Aorta (tissue), 5 donors: Measurements from ENCODE around the gene PHOSPHO1. TPM values are rescaled to one million over a fixed set of nuclear protein-coding genes. Genes with fewer than 3 reads are reported as not detected.

Experiments used
- ATAC-seq: fragments of 200-7000 bp; cut with Tn5 transposase; one replicate; pipeline ENCODE4 v1.9.1; 2022; ENCODE audit warnings: moderate library complexity; ENCODE audit not compliant: low FRiP score
- DNase-seq, 2 donors: peaks; one replicate each; pipeline ENCODE4 v3.0.0-alpha.2; 2020
- H3K27ac ChIP-seq, 2 donors: one replicate each; pipeline ENCODE4 v1.5.1; 2013; ENCODE audit warnings: low read length in 2 of 2, mild to moderate bottlenecking in 2 of 2, moderate library complexity in 2 of 2, control low read depth in 1 of 2, inconsistent platforms in 1 of 2, low read depth in 1 of 2
- H3K27me3 ChIP-seq, 2 donors: one replicate each; pipeline ENCODE4 v1.6.1; 2013; ENCODE audit warnings: control low read depth in 1 of 2, low read length in 1 of 2, mild to moderate bottlenecking in 1 of 2, moderate library complexity in 1 of 2; ENCODE audit not compliant: insufficient read depth in 2 of 2, control insufficient read depth in 1 of 2
- H3K36me3 ChIP-seq, 2 donors: one replicate each; pipeline ENCODE4 v1.6.1; 2013; ENCODE audit warnings: control low read depth in 1 of 2, low read length in 1 of 2, mild to moderate bottlenecking in 1 of 2; ENCODE audit not compliant: insufficient read depth in 2 of 2, control insufficient read depth in 1 of 2
- H3K4me1 ChIP-seq, 2 donors: one replicate each; pipeline ENCODE4 v1.6.1; 2013; ENCODE audit warnings: low read length in 2 of 2, control low read depth in 1 of 2, mild to moderate bottlenecking in 1 of 2, moderate library complexity in 1 of 2; ENCODE audit not compliant: insufficient read depth in 2 of 2, control insufficient read depth in 1 of 2
- H3K4me3 ChIP-seq, 2 donors: one replicate each; pipeline ENCODE4 v1.5.1; 2013; ENCODE audit warnings: low read length in 2 of 2, control low read depth in 1 of 2, mild to moderate bottlenecking in 1 of 2
- H3K9me3 ChIP-seq: one replicate; pipeline ENCODE4 v1.6.1; 2013; ENCODE audit warnings: mild to moderate bottlenecking, low read length; ENCODE audit not compliant: control insufficient read depth
- WGBS, 2 donors: extraction: QIAGEN DNeasy Blood & Tissue Kit; methylation state at CpG; one replicate each; pipeline ENCODE4 v1.1.7; 2013; 5-methylcytosine and 5-hydroxymethylcytosine counted together
- intact Hi-C, 2 donors: fragments of 100-400 bp; cut with DNase I; formaldehyde crosslinking; loops; one replicate each; pipeline versions ENCODE4 v1.14.2 to v1.15.0; 2022
- polyA plus RNA-seq, 2 donors: library from polyadenylated mRNA; stranded (reverse); fragments of 200-250 nt; gene quantifications; one replicate each; pipeline ENCODE4 v1.2.3, GENCODE V29; 2013
- total RNA-seq, 2 donors: library from RNA; stranded (reverse); fragmentation: NEBNext Ultra II Directional; extraction: Animal tissue kit (Norgen Biotek cat#: 25700); gene quantifications; one replicate each; pipeline ENCODE4 v1.2.1, GENCODE V29; 2021
- donor health status: healthy with polysubstance abuse.
- donor health status: Bipolar disorder and iron deficiency.
- donor health status: DM: no; HTN: no; CAD: no.
- donor health status: DM: no; HTN: no; CAD: no.
- donor health status: DM: yes; HTN: yes; CAD: no.

PHOSPHO1 gene
- total and polyA plus RNA-seq, 4 donors, result 0.72 to 2.0 (median 2.0) TPM; not detected in 1

DNA sequence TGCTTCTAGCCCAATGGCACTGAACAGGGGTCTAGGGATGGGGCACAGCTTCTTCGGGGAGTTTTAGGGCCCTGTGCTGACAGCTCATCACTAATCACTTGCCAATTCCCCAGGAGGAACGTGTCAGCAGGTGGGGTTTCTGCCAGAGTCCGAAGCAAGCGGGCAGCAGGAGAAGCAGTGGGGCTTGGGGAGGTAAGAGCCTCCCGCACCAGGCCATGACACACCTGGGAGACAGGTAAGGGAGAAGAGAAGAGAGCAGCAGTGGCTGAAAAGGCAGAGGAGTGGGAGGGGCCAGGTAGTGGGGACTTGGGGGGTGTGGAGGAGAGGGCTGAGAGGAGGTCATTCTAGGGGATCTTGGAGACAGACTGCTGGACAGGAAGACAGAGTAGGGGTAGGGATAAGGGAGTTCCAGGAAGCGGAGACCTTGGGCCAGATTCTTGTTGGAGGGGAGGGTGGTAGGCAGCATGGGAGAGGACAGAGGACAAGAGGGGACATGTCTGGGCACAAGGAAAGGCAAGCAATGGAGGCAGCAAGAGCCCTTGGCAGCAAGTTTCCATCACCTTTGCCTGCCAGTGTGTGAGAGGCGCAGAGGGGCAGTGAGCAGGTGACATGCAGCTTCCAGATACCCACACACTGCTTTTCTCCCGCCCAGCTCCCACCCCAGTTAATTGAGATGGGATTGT lies 4.9 kb downstream of the PHOSPHO1 start:
- WGBS, 2 donors, result 79 to 83% methylated on average over 8 of the region's 8 CpGs
- no peak for ATAC-seq
- no peak overlapping the region for H3K4me3 ChIP-seq
- no peaks in the 10 kb centered on the region for H3K36me3 ChIP-seq
- H3K27ac ChIP-seq, result no peak overlapping the region
- intact Hi-C loops, result loop anchor here in 1 of 2 donors (5.0 kb wide), 1 partner anchor 43 kb away; no protein-coding TSS in a partner anchor
- H3K9me3 ChIP-seq, result no peaks in the 10 kb centered on the region
- no peaks in the 10 kb centered on the region for H3K27me3 ChIP-seq
- no peak for DNase-seq
- no peaks in the 10 kb centered on the region for H3K4me1 ChIP-seq

DNA sequence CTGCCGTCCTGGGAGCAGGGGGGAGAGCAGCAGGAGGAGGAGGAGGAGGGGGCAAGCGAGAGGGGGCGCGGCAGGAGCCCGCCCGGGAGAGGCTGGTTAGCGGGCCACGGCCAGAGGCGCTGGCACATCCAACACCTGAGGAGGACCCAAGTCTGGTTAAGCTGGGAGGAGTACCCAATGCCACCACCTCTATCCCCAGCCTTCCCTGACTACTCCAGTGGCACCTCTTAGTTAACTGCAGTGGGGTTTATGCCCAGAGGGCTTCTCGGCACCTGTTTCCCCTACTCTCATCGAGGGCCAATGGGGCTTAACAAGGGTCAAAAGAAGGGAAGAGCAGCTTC lies 5.6 kb downstream of the PHOSPHO1 start:
- H3K4me1 ChIP-seq, result no peaks in the 10 kb centered on the region
- no peak overlapping the region for H3K4me3 ChIP-seq
- intact Hi-C loops, result loop anchor here (5.0 kb wide), 2 partner anchors 43 to 67 kb away; no protein-coding TSS in a partner anchor
- no peak for ATAC-seq
- no peaks in the 10 kb centered on the region for H3K9me3 ChIP-seq
- no peak overlapping the region for H3K27ac ChIP-seq
- H3K36me3 ChIP-seq, result no peaks in the 10 kb centered on the region
- no peak for DNase-seq
- WGBS, 2 donors, result 18 to 21% methylated on average over 9 to 11 of the region's 11 CpGs
- no peaks in the 10 kb centered on the region for H3K27me3 ChIP-seq

DNA sequence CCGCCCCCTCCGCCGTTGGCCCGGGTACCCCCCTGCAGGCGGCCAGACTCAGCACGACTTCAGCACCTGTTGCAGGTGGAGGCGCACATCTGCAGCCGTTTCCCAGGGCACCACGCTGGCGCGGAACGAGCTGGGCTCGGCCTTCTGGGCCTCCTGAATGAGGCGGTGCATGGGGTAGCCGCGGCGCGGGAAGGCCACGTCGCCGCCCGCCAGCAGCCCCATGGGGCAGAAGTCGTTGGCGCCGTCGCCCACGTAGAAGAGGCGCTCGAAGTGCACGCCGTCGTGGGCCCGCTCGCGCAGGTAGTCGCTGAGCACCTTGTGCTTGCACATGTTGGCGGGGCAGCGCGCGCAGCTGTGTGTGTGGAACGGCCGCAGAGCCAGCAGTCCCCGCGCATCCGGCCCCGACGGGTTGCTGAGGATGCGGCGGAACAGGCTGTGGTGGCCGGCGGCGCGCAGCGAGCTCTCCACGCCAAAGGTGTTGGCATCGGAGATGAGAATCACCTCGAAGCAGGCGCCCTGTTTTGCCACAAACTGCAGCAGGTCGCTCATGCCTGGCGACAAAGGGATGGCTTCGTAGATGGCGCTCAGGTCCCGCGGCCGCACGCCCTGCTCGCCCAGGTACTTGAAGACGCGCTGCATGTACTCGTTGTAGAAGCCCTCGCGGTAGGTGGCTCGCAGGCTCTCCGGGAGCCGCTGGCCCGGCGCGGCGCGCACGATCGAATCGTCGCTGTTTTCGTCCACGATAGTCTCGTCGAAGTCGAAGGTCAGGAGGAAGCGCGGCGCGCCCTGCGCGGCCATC lies 6.2 kb downstream of the PHOSPHO1 start:
- no peaks in the 10 kb centered on the region for H3K36me3 ChIP-seq
- H3K4me1 ChIP-seq, result no peaks in the 10 kb centered on the region
- H3K4me3 ChIP-seq, result no peak overlapping the region
- H3K27me3 ChIP-seq, result no peaks in the 10 kb centered on the region
- WGBS, 2 donors, result 1% methylated on average over 88 to 95 of the region's 95 CpGs
- no peaks in the 10 kb centered on the region for H3K9me3 ChIP-seq
- DNase-seq, result no peak
- H3K27ac ChIP-seq, result no peak overlapping the region
- peak; percentile 23 for ATAC-seq
- intact Hi-C loops, result loop anchor here in 1 of 2 donors (5.0 kb wide), 1 partner anchor 68 kb away; no protein-coding TSS in a partner anchor

DNA sequence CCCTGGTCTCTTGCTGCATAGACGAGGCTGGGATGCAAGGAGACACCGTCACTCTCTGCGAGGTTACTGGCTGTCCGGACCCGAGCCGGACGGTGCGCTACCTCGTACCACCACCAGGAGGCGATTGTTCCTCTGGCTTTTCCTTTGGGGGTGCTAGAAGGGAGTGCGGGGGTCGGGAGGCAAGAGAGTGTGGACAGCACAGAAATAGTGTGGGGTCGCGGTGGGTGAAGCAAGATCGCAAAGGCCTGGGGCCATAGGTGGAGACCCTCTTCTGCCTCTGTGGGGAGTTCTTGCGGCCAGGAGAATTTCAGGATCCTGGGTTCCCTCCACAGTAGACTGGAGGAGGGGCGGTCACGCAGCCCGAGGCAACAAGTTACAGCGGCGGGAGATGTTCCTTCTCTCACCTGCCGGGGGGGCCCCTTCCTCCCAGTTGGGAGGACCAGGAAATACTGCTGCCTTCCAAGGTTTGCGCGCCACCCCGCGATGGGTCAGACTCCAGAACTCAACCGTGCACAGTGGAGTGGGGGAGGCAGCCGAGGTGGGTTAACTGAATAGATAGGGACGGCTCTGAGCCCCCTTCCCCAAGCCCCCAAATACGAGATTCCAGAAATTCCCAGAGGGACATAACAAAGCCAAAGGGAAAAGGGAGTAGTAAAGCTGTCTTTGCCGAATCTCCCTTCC lies 6.9 kb downstream of the PHOSPHO1 start:
- Histone ChIP-seq H3K27me3 (no peaks in the 10 kb centered on the region), H3K27ac (no peak overlapping the region), H3K4me3 (no peak overlapping the region), H3K9me3 (no peaks in the 10 kb centered on the region), H3K4me1 (no peaks in the 10 kb centered on the region), H3K36me3 (no peaks in the 10 kb centered on the region)
- intact Hi-C loops, result loop anchor here in 1 of 2 donors (5.0 kb wide), 1 partner anchor 69 kb away; no protein-coding TSS in a partner anchor
- ATAC-seq (no peak), DNase-seq (peak; percentile 72 to 91)
- 2 to 3% methylated on average over 31 of the region's 31 CpGs for WGBS, 2 donors

DNA sequence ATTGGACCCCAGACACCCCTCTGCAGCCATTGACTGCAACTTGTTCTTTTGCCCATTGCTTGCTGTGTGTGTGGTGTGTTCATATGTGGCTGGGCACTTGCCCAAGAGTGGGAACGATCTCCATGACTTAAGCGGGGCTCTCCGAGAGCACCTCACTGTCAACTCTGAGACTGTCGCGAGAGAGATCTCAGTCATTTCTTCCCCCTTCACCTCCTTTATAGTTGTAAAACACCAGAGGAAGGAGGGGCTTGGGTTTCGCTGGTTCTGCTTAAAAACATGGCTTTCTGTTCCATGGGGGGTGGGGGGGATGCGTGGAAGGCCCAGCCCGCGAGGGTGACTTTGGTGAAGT lies 7.4 kb downstream of the PHOSPHO1 start:
- H3K36me3 ChIP-seq, result no peaks in the 10 kb centered on the region
- WGBS, 2 donors, result 9 to 10% methylated on average over 9 of the region's 9 CpGs
- no peaks in the 10 kb centered on the region for H3K4me1 ChIP-seq
- ATAC-seq (no peak), DNase-seq (no peak)
- H3K27me3 ChIP-seq, result no peaks in the 10 kb centered on the region
- H3K9me3 ChIP-seq, result no peaks in the 10 kb centered on the region
- no peak overlapping the region for H3K4me3 ChIP-seq
- no peak overlapping the region for H3K27ac ChIP-seq
- intact Hi-C loops, result loop anchor here in 1 of 2 donors (5.0 kb wide), 1 partner anchor 69 kb away; no protein-coding TSS in a partner anchor

DNA sequence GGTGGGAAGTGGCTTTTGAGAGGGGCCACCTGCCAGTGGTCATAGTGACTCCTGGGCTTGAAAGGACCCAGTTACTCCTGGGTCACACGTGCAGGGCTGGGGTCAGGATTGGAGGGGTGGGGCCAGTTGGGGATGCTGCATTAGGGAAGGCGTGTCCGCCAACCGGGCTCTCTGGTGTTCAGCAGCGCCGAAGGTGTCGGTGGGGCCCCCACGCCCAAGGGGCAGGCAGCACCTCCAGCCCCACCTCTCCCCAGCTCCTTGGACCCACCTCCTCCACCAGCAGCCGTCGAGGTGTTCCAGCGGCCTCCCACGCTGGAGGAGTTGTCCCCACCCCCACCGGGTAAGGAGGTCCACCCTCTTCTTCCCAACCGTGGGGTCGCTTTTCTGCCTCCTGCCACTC lies 10.6 kb downstream of the PHOSPHO1 start:
- no peak overlapping the region for H3K4me3 ChIP-seq
- no peaks in the 10 kb centered on the region for H3K9me3 ChIP-seq
- H3K27me3 ChIP-seq, result no peaks in the 10 kb centered on the region
- no peaks in the 10 kb centered on the region for H3K4me1 ChIP-seq
- intact Hi-C loops, result loop anchor here in 1 of 2 donors (5.0 kb wide), 1 partner anchor 72 kb away; no protein-coding TSS in a partner anchor
- DNase-seq, result no peak
- H3K36me3 ChIP-seq, result no peaks in the 10 kb centered on the region
- ATAC-seq, result no peak
- H3K27ac ChIP-seq, result no peak overlapping the region
- 59 to 61% methylated on average over 15 of the region's 15 CpGs for WGBS, 2 donors

DNA sequence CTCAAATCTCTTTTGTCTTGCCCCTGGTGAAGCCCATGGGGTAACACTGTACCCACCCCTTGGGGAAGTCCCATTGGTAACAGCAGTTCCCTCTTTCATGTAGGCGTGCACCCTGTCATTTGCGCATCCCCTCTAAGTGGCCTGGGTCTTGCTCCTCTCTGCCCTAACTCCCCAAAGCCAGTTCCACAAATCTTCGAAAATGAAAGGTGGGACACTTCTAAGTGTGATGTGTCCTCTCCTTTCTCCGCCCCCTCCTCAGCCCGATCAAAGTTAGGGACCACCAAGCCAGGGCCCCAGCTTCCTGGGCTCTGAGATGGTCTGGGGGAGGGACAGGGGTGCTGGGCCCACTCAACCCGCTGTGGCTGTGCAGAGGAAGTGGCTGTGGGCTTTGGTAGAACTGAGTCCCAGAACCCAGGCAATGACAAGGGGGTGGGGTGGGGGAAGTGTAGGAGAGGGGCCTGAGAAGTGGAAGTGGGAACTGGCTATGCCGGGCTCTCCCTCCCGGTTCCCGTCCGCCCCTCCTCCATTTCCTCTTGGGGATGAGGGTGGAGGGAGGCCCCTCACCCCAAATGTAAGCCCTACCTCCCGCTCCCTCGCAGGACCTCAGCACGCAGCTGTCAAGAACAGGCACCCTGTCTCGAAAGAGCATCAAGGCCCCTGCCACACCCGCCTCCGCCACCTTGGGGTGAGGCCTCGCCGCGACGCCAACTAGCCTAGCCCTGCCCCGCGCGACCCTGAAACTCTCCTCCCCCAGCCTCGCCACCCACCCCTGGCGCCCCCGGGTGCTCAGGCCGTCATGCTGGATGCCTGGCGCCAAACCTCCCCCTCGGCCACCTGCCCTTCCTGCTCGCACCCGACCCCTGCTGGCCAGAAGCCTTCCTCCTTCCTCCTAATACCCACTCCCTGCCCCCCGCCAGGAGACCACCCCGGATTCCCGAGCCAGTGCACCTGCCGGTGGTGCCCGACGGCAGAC lies 11.4 kb downstream of the PHOSPHO1 start:
- WGBS, 2 donors, result 31 to 34% methylated on average over 37 of the region's 37 CpGs
- Histone ChIP-seq H3K9me3 (no peaks in the 10 kb centered on the region), H3K4me1 (no peaks in the 10 kb centered on the region), H3K27ac (no peak overlapping the region), H3K36me3 (no peaks in the 10 kb centered on the region), H3K4me3 (no peak overlapping the region), H3K27me3 (no peaks in the 10 kb centered on the region)
- DNase-seq (peak; percentile 63 to 80), ATAC-seq (peak; percentile 7)
- intact Hi-C loops, result no loop called here
